ENCODE data around the gene ATP10A.

DNA sequence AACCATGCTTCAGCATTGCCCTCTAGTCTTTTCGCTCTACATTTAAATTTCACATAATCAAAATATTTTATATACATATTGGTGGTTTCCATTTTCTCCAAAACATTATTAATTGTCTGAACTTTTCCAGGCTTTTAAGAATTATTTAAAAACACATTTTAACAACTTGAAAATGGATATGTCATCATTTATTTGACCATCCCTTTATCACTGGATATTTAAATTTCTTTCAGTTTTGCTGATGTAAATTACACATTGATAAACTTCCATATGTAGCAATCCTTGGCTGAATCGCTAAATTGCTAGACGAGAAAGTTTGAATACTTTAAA lies 146.0 kb downstream of the ATP10A start:
- TF ChIP-seq, protein P1, sequence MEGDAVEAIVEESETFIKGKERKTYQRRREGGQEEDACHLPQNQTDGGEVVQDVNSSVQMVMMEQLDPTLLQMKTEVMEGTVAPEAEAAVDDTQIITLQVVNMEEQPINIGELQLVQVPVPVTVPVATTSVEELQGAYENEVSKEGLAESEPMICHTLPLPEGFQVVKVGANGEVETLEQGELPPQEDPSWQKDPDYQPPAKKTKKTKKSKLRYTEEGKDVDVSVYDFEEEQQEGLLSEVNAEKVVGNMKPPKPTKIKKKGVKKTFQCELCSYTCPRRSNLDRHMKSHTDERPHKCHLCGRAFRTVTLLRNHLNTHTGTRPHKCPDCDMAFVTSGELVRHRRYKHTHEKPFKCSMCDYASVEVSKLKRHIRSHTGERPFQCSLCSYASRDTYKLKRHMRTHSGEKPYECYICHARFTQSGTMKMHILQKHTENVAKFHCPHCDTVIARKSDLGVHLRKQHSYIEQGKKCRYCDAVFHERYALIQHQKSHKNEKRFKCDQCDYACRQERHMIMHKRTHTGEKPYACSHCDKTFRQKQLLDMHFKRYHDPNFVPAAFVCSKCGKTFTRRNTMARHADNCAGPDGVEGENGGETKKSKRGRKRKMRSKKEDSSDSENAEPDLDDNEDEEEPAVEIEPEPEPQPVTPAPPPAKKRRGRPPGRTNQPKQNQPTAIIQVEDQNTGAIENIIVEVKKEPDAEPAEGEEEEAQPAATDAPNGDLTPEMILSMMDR (IDR thresholded peaks at IDR 0.05) = no peak
- TF ChIP-seq POLR2A (IDR thresholded peaks at IDR 0.05) = no peak
- no peak for TF ChIP-seq POLR2AphosphoS5 (IDR thresholded peaks at IDR 0.05)
- TF ChIP-seq EP300 (IDR thresholded peaks at IDR 0.05; ENCODE audit: low read depth) = no peak
